Activated CD8-positive, alpha-beta memory T cell treated with anti-CD3 and anti-CD28 coated beads, Interleukin-2, amount 50 U/mL, for 4 hours (primary cell): ENCODE results near the gene GALNT7.
"Not testable (repeated sequence)": the region's sequence is repeated elsewhere in the genome, so short reads cannot be mapped to it uniquely, and the experiment has no call there.

Experiments used
- DNase-seq: peaks from one replicate; pipeline ENCODE4 v3.0.0-alpha.2; 2020

The GALNT7 gene

DNA sequence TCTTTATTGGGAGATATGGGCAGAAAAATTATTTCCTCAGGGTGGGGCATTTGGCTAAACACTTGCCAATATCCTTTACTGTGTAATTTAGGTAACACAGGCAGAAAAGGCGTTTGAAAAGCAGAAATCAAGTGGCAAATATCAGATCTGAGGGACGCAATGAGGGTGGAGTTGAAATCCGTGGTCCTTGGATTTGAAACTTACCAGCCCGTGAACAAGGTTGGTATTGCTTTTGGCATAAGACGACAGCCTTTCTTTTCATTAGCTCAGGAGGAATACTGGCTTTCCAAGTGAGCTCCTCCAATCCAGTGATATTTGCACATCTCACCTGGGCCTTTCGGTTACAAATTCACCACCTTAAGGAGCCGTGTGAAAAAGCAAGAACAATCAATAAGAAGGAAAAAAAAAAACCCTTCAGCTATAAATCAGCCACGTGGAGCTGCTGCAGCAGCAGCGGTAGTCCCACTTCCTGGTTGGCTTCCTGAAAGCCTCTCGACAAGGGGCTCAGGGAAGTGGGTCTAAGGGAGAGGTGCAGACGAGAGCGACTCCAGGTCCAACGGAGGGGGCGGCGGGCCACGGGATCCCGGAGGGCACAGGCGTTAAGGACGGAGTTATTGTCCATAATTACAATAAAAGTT is 734 bp upstream of the GALNT7 start:
- DNase-seq = no peak

GRCh38 chr4:173169178-173169427 is 492 bp downstream of the GALNT7 start:
- no peak for DNase-seq

DNA sequence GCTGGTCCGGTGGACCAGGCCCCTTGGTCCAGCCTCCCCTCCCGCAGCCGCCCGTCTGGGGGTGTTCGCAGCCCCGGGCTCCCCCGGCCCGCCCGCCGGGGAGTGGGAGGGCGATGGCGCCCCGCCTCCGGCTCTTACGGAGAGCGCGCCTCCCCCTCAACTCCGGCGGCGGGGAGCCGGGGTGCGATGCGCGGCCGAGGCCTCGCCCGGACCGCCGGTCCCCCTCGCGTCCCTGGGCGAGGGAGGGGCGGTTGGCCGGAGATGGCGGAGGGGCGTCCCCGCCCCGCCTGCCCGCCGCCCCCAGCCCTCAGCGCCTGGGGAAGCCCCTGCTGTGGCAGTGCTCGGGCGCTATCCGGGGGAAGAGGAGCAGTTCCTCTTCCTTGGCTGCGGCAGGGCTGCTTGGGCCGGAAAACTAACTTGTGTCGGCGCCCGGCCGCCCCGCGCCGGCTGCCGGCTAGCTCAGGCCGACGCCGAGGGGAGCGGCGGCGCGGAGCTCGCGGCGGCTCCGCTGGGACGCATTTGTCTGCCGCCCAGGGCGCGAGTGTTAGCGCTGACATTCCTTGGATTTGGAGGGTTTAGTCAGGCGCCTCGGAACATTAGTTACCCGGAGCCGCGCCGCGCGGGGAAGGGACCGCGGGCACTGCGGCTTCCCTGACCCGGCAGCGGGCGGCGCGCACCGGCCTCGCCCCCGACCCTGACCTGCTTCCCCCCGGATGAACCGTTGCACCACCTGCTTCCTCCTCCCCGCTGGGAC is 994 bp downstream of the GALNT7 start:
- DNase-seq = peak; percentile 63

DNA sequence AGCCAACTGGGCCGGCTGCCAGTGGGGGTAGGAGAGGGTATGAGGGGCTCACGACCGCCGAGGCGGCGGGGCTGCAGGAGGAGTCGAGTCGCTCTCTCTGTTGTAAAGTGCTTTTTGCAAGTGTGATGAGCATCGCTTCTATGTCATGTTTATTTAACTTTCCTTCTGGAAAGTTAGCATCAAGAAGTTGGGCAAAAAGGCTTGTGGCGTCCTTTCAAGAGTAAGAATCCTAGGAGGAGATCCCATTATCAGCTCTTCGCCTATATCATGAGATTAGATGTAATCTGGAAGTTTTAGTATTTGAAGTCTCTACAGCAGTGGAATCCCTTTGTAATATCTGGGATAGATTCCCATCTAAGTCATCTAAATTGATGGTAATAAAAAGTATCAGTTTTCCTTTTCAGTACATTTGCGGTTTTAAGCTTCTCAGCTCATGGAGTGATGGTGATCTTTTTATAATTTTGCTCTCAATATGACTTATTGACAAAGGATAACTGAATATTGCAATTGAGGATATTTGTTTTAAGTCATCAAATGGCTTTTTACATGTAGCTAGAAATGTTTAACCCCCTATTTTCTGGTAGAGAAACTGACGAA is 1.7 kb downstream of the GALNT7 start:
- DNase-seq = no peak

GRCh38 chr4:173171098-173171497 is 2.5 kb downstream of the GALNT7 start:
- no peak for DNase-seq

DNA sequence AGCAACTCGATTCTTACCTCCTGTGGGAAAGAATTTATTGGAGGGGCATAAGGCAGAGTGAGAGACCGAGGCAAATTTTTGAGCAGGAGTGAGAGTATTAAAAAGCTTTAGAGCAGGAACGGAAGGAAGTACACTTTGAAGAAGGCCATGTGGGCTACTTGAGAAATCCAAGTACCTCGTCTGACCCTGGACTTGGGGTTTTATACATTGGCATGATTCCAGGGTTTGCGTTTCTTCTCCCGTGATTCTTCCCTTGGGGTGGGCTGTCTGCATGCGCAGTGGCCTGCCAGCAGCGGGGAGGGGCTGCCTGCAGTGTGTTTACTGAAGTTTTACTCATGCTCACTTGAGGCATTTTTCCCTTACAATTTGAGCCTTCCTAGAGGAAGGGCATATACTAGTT is 3.4 kb downstream of the GALNT7 start:
- DNase-seq = no peak

GRCh38 chr4:173174184-173174583 is 5.6 kb downstream of the GALNT7 start:
- DNase-seq = no peak

DNA sequence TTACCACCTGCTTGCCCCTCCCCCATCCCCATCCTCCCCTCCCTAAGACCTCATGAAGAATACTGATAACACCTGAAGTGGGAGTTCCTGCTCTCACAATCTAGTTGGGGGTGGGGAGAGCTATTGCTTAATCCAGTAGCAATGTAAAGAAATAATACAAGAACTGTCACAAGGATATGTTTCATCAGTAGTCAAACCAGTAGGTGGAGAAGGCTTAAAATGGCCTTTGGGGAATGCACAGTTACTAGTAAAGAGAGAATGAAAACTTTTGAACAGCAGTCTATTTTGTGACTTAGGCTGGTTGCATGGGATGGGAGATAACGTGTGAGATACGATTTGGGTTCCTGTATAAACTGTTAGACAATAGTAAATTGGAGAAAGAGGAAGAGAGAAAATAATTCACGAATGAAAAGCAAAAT is 6.0 kb downstream of the GALNT7 start:
- DNase-seq = no peak

GRCh38 chr4:173176010-173176409 is 7.4 kb downstream of the GALNT7 start:
- DNase-seq = no peak

- no peak for DNase-seq
Measured at GRCh38 chr4:173177232-173177631, 8.6 kb downstream of the GALNT7 start.

- DNase-seq = no peak
Measured at GRCh38 chr4:173178144-173178543, 9.5 kb downstream of the GALNT7 start.

DNA sequence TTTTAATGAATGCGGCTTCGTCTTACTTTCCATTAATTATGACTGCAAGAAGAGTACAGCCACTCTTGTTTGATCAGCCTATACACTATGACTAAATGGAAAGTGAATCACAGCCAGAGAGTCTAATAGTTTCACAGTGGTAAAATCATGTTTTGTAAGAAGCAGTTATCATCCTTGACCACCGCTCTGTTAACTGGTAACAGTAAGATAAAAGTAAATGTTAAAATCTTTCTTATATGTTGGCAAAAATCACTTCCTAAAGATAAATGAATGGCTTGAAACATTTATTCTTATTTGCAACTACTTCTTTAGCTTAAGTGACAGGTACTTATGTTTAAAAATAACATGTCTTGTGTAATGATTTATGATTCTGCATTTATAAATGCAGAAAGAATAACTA is 13.2 kb downstream of the GALNT7 start:
- no peak for DNase-seq

DNA sequence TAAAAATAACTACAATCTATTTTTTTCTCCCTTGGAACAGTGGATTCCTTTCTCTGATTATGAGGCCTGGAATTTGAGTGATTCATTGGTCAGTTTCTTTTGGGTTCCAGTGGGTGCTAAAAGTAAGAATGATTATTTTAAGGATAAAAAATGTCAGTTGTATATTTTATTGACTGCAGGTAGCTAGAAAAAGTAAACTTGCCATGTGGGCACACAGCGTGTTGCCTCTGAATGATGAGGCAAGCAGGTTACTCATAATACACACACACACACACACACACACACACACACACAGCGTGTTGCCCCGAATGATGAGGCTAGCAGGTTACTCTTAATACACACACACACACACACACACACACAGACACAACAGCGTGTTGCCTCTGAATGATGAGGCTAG is 13.8 kb downstream of the GALNT7 start:
- DNase-seq = no peak

- not testable (repeated sequence) for DNase-seq
Measured at GRCh38 chr4:173183659-173184247, 15.1 kb downstream of the GALNT7 start.

- no peak for DNase-seq
Measured at GRCh38 chr4:173185847-173186510, 17.4 kb downstream of the GALNT7 start.

- no peak for DNase-seq
Measured at GRCh38 chr4:173187732-173188131, 19.1 kb downstream of the GALNT7 start.

GRCh38 chr4:173188648-173189047 is 20.0 kb downstream of the GALNT7 start:
- no peak for DNase-seq

- DNase-seq = no peak
Measured at GRCh38 chr4:173189117-173189693, 20.6 kb downstream of the GALNT7 start.

DNA sequence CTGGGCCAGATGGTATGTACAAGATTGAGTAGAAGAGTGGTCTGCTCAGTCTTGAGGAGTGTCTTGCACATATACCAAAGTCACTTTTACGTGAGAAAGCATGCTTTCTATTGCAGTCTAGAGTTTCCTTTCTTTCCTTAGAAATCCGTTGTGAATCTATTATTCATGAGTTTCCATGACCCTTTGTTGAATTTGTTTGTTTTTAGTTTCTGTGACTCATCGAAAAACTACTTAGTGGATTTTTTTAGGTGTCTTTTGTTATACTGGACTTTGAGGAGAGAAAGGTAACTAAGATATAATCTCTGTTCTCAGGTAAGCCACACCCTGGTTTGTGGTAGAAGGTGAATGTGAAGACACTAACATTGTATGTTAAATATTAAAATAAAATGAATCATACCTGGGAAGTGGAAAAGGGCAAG is 23.0 kb downstream of the GALNT7 start:
- no peak for DNase-seq

DNA sequence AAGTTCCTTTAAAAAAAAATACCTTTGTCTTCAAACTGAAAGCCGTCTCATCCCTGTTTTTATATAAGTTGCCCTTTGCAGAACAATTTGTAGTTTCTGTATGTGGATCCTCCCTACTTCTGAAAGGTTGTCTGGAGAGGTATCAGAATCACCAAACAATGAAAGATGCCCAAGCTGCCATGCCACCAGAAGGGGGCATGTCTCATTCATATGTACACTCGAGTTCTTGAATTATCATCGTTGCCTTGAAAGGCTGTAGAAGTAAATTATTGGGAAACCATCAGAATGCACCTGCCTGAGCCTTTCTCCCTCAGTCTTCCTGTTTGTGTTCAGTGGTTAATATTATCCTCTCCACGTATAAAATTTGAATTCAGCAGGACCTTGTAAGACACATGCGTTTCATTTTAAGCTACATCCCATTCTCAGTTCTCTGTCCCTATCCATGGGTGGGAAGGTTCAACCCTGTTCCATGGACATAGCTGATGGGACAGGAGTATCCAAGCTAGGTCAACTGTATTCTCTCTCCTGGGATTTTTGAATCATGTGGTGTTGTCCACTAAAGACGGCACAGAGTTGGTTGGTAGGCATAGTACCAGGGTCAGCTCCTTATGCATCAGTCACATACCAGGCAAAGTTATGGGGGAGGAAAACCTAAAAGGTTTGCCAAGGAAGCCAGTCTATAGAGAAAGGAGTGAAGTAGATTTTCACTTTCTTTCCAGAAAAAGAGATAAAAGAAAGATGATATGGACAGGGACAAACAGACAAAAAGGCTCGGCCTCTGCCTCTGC is 24.0 kb downstream of the GALNT7 start:
- DNase-seq = no peak

GRCh38 chr4:173194157-173194556 is 25.5 kb downstream of the GALNT7 start:
- DNase-seq = no peak

DNA sequence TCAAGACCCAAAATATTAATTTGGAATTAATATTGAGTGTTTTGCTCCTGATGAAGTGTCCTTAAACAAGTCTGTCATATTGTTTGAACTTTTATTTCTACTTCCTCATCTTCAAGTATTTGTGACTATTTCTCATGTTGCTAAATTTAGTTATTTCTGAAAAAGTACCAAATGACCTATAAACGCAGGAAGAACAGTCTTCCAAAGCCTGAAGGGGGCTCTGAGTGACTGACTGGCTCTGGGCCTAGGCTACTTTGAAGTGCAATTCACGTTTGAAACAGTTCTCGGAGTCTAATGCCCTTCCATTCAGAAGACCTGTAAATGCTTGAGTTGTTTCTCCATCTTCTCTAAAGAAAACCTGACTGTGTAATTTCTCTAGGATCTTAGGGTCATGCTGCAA is 26.5 kb downstream of the GALNT7 start:
- DNase-seq = no peak
